K562 (cell line): Measurements from ENCODE around the gene POLRMT. TPM values are rescaled to one million over a fixed set of nuclear protein-coding genes. Genes with fewer than 3 reads are reported as not detected.
A peak's percentile ranks its signal among the peaks of the same experiment; 100 is the strongest.

Experiments
- PREB ChIP-seq: sonication (generic); formaldehyde crosslinking; IDR thresholded peaks from 2 replicates; pipeline ENCODE4 v1.8.1; 2023; ENCODE audit warnings: mild to moderate bottlenecking, missing genetic modification reagents
- RAD21 ChIP-seq, 2 experiments: fragments of 250-450 bp in 1 of 2; fragments of 450-650 bp in 1 of 2; sonication (Bioruptor Pico) in 1 of 2; formaldehyde crosslinking in 1 of 2; IDR thresholded peaks in 1 of 2; conservative IDR thresholded peaks in 1 of 2; 2 replicates each; pipeline versions ENCODE4 v1.4.0 to v1.8.0; 2020 to 2022; ENCODE audit warnings: mild to moderate bottlenecking in 2 of 2, moderate library complexity in 1 of 2
- ZNF785 ChIP-seq: fragments of 250-450 bp; sonication (Bioruptor Pico); IDR thresholded peaks from 2 replicates; pipeline ENCODE4 v1.4.0; 2020; ENCODE audit warnings: mild to moderate bottlenecking
- polyA plus RNA-seq, 8 experiments: library from polyadenylated mRNA; depleted of rRNA in 4 of 8; stranded (reverse) in 5 of 8; unstranded in 3 of 8; fragments of >200 nt; fragmentation: Nextera tagmentation in 2 of 8; fragmentation: Illumina TruSeq in 1 of 8; extraction: Ambion mirVana in 2 of 8; extraction: Trizol in 1 of 8; gene quantifications; 2 replicates each; pipeline versions ENCODE4 v1.2.1 to v1.2.3, GENCODE V29; 2011 to 2014; ENCODE audit warnings: inconsistent platforms in 1 of 8, missing spikeins in 1 of 8
- total RNA-seq, 7 experiments: library from RNA; depleted of rRNA in 6 of 7; stranded (reverse); fragments of >200 nt in 6 of 7; fragmentation: Illumina TruSeq in 2 of 7; extraction: Trizol in 2 of 7; gene quantifications; 2 replicates each; pipeline versions ENCODE4 v1.2.1 to v1.2.3, GENCODE V29; 2011 to 2021; ENCODE audit warnings: low replicate concordance in 1 of 7
- TF ChIP-seq, protein P1 (sequence below), 2 experiments: fragments of 450-650 bp; formaldehyde crosslinking in 1 of 2; IDR thresholded peaks; 2 replicates each; pipeline versions ENCODE4 v1.4.0 to v1.6.1; 2014 to 2020; ENCODE audit warnings: mild to moderate bottlenecking in 2 of 2, borderline replicate concordance in 1 of 2, low read depth in 1 of 2

The POLRMT gene
- total and polyA plus RNA-seq, 9 of the 15 experiments (the other 6 are each of a cell fraction or from before 2014, with no cell fraction given): 30.3 to 144 (median 68.0) TPM

DNA sequence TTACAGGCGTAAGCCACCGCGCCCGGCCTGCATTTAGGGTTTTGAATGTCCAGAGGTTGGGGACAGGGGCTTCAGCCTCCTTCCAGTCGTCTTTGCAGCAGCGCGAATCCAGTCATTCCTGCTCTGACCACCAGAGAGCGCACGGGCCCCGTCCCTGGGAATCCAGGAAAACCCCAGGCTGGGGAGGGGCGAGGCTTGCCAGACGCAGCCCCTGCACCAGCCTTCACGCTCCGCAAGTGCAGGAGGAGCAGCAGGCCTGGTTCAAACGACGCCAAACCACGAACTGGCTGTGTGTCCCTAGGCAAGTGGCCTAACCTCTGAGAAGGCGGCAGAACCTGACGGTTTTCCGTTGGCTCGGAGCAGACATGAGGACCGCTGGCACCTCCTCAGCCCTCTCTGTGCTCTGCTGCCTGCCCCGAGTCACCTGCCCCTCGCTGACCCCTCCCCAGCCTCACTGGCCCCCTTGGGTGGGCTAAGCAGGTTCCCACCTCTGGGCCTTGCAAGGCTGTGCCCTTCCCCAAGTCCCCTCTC, 31.6 kb upstream of the POLRMT start (continued):
- peak; percentile 91 to 94 for TF ChIP-seq RAD21 (CRISPR knock-in tag; conservative IDR thresholded peaks at IDR 0.05 in 1 of 2, IDR thresholded peaks at IDR 0.05 in 1 of 2)
- no peak for TF ChIP-seq ZNF785 (CRISPR knock-in tag)
- peak; percentile 67; the same call in 1 of the 2 replicates for TF ChIP-seq PREB (CRISPR knock-in tag)
- TF ChIP-seq, protein P1, sequence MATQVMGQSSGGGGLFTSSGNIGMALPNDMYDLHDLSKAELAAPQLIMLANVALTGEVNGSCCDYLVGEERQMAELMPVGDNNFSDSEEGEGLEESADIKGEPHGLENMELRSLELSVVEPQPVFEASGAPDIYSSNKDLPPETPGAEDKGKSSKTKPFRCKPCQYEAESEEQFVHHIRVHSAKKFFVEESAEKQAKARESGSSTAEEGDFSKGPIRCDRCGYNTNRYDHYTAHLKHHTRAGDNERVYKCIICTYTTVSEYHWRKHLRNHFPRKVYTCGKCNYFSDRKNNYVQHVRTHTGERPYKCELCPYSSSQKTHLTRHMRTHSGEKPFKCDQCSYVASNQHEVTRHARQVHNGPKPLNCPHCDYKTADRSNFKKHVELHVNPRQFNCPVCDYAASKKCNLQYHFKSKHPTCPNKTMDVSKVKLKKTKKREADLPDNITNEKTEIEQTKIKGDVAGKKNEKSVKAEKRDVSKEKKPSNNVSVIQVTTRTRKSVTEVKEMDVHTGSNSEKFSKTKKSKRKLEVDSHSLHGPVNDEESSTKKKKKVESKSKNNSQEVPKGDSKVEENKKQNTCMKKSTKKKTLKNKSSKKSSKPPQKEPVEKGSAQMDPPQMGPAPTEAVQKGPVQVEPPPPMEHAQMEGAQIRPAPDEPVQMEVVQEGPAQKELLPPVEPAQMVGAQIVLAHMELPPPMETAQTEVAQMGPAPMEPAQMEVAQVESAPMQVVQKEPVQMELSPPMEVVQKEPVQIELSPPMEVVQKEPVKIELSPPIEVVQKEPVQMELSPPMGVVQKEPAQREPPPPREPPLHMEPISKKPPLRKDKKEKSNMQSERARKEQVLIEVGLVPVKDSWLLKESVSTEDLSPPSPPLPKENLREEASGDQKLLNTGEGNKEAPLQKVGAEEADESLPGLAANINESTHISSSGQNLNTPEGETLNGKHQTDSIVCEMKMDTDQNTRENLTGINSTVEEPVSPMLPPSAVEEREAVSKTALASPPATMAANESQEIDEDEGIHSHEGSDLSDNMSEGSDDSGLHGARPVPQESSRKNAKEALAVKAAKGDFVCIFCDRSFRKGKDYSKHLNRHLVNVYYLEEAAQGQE (IDR thresholded peaks at IDR 0.05; ENCODE audit: borderline replicate concordance): peak; percentile 91
- TF ChIP-seq, protein P1 (CRISPR knock-in tag; IDR thresholded peaks at IDR 0.05; ENCODE audit: low read depth): no peak
